Parathyroid adenoma (tissue), 2 donors: ENCODE data around the gene GRAMD2B.

Experiments used
- H2AFZ ChIP-seq: fragments of 300-600 bp; sonication (generic); one replicate; pipeline ENCODE4 v1.7.0; 2017; ENCODE audit warnings: antibody characterized with exemption, mild to moderate bottlenecking
- H3K27ac ChIP-seq: fragments of 300-600 bp; sonication (generic); one replicate; pipeline ENCODE4 v1.7.0; 2017
- H3K27me3 ChIP-seq: fragments of 300-600 bp; sonication (generic); one replicate; pipeline ENCODE4 v1.7.0; 2017; ENCODE audit warnings: low read length; ENCODE audit not compliant: control insufficient read depth, insufficient read depth
- H3K36me3 ChIP-seq: fragments of 300-600 bp; sonication (generic); one replicate; pipeline ENCODE4 v1.7.0; 2017; ENCODE audit warnings: low read length; ENCODE audit not compliant: control insufficient read depth, insufficient read depth
- H3K4me1 ChIP-seq: fragments of 300-600 bp; sonication (generic); one replicate; pipeline ENCODE4 v1.7.0; 2017; ENCODE audit warnings: control low read depth
- H3K4me2 ChIP-seq: fragments of 300-600 bp; sonication (generic); one replicate; pipeline ENCODE4 v1.7.0; 2017; ENCODE audit warnings: low read length
- H3K4me3 ChIP-seq: fragments of 300-600 bp; sonication (generic); one replicate; pipeline ENCODE4 v1.7.0; 2017; ENCODE audit warnings: low read depth, low read length
- H3K79me2 ChIP-seq: fragments of 300-600 bp; sonication (generic); one replicate; pipeline ENCODE4 v1.7.0; 2017; ENCODE audit warnings: control low read depth
- H3K9ac ChIP-seq: fragments of 300-600 bp; sonication (generic); one replicate; pipeline ENCODE4 v1.7.0; 2017; ENCODE audit warnings: mild to moderate bottlenecking
- H3K9me3 ChIP-seq: fragments of 300-600 bp; sonication (generic); one replicate; pipeline ENCODE4 v1.7.0; 2017; ENCODE audit warnings: low read length; ENCODE audit not compliant: control insufficient read depth
- CTCF ChIP-seq: fragments of 300-600 bp; sonication (generic); IDR thresholded peaks from one replicate; pipeline ENCODE4 v1.7.0; 2017; ENCODE audit warnings: antibody characterized with exemption, mild to moderate bottlenecking
- donor health status: primary hyperparathyroidism.

Gene GRAMD2B

GRCh38 chr5:126410623-126411022 is 12.6 kb upstream of the GRAMD2B start:
- H3K27me3 ChIP-seq, result no peaks in the 10 kb centered on the region
- no peak overlapping the region for H3K27ac ChIP-seq
- no peaks in the 10 kb centered on the region for H3K36me3 ChIP-seq
- no peaks in the 10 kb centered on the region for H3K9me3 ChIP-seq
- no peaks in the 10 kb centered on the region for H3K79me2 ChIP-seq
- no peak overlapping the region for H3K4me2 ChIP-seq
- TF ChIP-seq CTCF, result no peak
- H3K4me1 ChIP-seq, result no peaks in the 10 kb centered on the region
- H3K9ac ChIP-seq, result no peak overlapping the region
- no peak overlapping the region for H2AFZ ChIP-seq
- H3K4me3 ChIP-seq, result no peak overlapping the region

- Histone ChIP-seq H3K27me3 (no peaks in the 10 kb centered on the region), H3K4me1 (no peaks in the 10 kb centered on the region), H3K9ac (no peak overlapping the region), H2AFZ (no peak overlapping the region), H3K27ac (no peak overlapping the region), H3K36me3 (no peaks in the 10 kb centered on the region), H3K4me2 (no peak overlapping the region), H3K4me3 (no peak overlapping the region), H3K9me3 (no peaks in the 10 kb centered on the region), H3K79me2 (no peaks in the 10 kb centered on the region)
- TF ChIP-seq CTCF, result no peak
These were observed 9.4 kb upstream of the GRAMD2B start for GRCh38 chr5:126413856-126414255.

GRCh38 chr5:126414874-126415502 is 8.2 kb upstream of the GRAMD2B start:
- Histone ChIP-seq H3K79me2 (no peaks in the 10 kb centered on the region), H3K36me3 (no peaks in the 10 kb centered on the region), H3K27ac (no peak overlapping the region), H2AFZ (no peak overlapping the region), H3K4me1 (no peaks in the 10 kb centered on the region), H3K9me3 (no peaks in the 10 kb centered on the region), H3K27me3 (no peaks in the 10 kb centered on the region), H3K9ac (no peak overlapping the region), H3K4me3 (no peak overlapping the region), H3K4me2 (no peak overlapping the region)
- no peak for TF ChIP-seq CTCF

GRCh38 chr5:126415789-126416188 is 7.4 kb upstream of the GRAMD2B start:
- TF ChIP-seq CTCF, result no peak
- Histone ChIP-seq H2AFZ (no peak overlapping the region), H3K4me2 (no peak overlapping the region), H3K79me2 (no peaks in the 10 kb centered on the region), H3K27me3 (no peaks in the 10 kb centered on the region), H3K27ac (no peak overlapping the region), H3K36me3 (no peaks in the 10 kb centered on the region), H3K9ac (no peak overlapping the region), H3K4me1 (no peaks in the 10 kb centered on the region), H3K9me3 (no peaks in the 10 kb centered on the region), H3K4me3 (no peak overlapping the region)

GRCh38 chr5:126416266-126416925 is 6.8 kb upstream of the GRAMD2B start:
- Histone ChIP-seq H3K4me2 (no peak overlapping the region), H3K36me3 (no peaks in the 10 kb centered on the region), H3K4me1 (no peaks in the 10 kb centered on the region), H3K79me2 (no peaks in the 10 kb centered on the region), H2AFZ (no peak overlapping the region), H3K4me3 (no peak overlapping the region), H3K27ac (no peak overlapping the region), H3K9me3 (no peaks in the 10 kb centered on the region), H3K27me3 (no peaks in the 10 kb centered on the region), H3K9ac (no peak overlapping the region)
- no peak for TF ChIP-seq CTCF
